ENCODE results near the gene SH3BGRL2.
"Not testable (repeated sequence)": the region's sequence is repeated elsewhere in the genome, so short reads cannot be mapped to it uniquely, and the experiment has no call there.

The SH3BGRL2 gene

GRCh38 chr6:79737172-79737571, 106.0 kb downstream of the SH3BGRL2 start:
- Mint-ChIP-seq H3K27ac (no peak overlapping the region), H3K4me1 (ENCODE audit: low read depth) (no peaks in the 10 kb centered on the region), H3K36me3 (ENCODE audit: low read depth) (no peaks in the 10 kb centered on the region), H3K4me3 (no peak overlapping the region), H3K9me3 (no peaks in the 10 kb centered on the region), H3K27me3 (peaks cover 2% of the 10 kb centered on the region)
- intact Hi-C loops (cut with micrococcal nuclease) = no loop called here

GRCh38 chr6:79742030-79742429, 110.9 kb downstream of the SH3BGRL2 start:
- Mint-ChIP-seq H3K27ac (no peak overlapping the region), H3K9me3 (peaks cover 8% of the 10 kb centered on the region), H3K4me1 (ENCODE audit: low read depth) (no peaks in the 10 kb centered on the region), H3K4me3 (no peak overlapping the region), H3K36me3 (ENCODE audit: low read depth) (no peaks in the 10 kb centered on the region), H3K27me3 (no peaks in the 10 kb centered on the region)
- intact Hi-C loops (cut with micrococcal nuclease) = no loop called here

DNA sequence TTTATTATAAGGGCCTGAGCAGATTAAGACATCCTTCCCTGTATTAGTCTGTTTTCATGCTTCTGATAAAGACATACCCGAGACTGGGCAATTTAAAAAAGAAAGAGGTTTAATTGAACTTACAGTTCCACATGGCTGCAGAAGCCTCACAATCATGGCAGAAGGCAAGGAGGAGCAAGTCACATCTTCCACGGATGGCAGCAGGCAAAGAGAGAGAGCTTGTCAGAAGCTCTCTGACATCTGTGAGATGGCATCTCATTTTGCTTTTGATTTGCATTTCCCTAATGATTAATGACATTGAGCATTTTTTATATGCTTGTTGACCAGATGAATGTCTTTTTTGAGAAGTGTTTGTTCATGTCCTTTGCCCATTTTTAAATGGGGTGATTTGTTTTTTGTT, 114.2 kb downstream of the SH3BGRL2 start:
- H3K4me1 Mint-ChIP-seq (ENCODE audit: low read depth); H3K9me3 Mint-ChIP-seq; H3K27ac Mint-ChIP-seq; intact Hi-C loops (cut with micrococcal nuclease); H3K36me3 Mint-ChIP-seq (ENCODE audit: low read depth); H3K4me3 Mint-ChIP-seq; H3K27me3 Mint-ChIP-seq: not testable (repeated sequence)

DNA sequence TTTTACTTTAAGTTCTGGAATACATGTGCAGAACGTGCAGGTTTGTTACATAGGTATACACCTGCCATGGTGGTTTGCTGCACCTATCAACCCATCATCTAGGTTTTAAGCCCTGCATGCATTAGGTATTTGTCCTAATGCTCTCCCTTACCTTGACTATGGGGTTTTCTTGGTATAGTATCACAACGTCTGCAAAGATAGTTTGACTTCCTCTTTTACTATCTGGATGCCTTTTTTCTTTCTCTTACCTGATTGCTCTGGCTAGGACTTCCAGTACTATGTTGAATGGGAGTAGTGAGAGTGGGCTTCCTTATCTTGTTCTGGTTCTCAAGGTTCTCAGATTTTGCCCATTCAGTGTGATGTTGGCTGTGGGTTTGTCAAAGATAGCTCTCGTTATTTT, 115.2 kb downstream of the SH3BGRL2 start:
- H3K4me3 Mint-ChIP-seq; H3K27me3 Mint-ChIP-seq; intact Hi-C loops (cut with micrococcal nuclease); H3K27ac Mint-ChIP-seq; H3K4me1 Mint-ChIP-seq (ENCODE audit: low read depth); H3K36me3 Mint-ChIP-seq (ENCODE audit: low read depth); H3K9me3 Mint-ChIP-seq: not testable (repeated sequence)

GRCh38 chr6:79750806-79751205, 119.7 kb downstream of the SH3BGRL2 start:
- no peak overlapping the region for H3K4me3 Mint-ChIP-seq
- no peaks in the 10 kb centered on the region for H3K9me3 Mint-ChIP-seq
- intact Hi-C loops (cut with micrococcal nuclease) = no loop called here

More at GRCh38 chr6:79750806-79751205, 119.7 kb downstream of the SH3BGRL2 start:
- Mint-ChIP-seq H3K4me1 (ENCODE audit: low read depth) (no peaks in the 10 kb centered on the region), H3K36me3 (ENCODE audit: low read depth) (no peaks in the 10 kb centered on the region), H3K27me3 (peaks cover 11% of the 10 kb centered on the region), H3K27ac (no peak overlapping the region)

All from dendritic cell treated with granulocyte-macrophage colony-stimulating factor and Interleukin-4, amounts not matched to agents 40 ng/mL and 50 ng/mL, for 4 days (primary cell).